ENCODE measurements around the gene MLLT10.

- TF ChIP-seq GATA2 (IDR thresholded peaks at IDR 0.05; ENCODE audit: low read depth, low read length) (no peak), GATA3 (IDR thresholded peaks at IDR 0.05; ENCODE audit: low read depth, low read length) (no peak)
Observed at GRCh38 chr10:21757185-21757901, 223.3 kb downstream of the MLLT10 start.

Data from SH-SY5Y (cell line).